GM19324 (cell line): ENCODE measurements around the gene HES1.
A peak's percentile ranks its signal among the peaks of the same experiment; 100 is the strongest.
"Not testable (repeated sequence)": the region's sequence is repeated elsewhere in the genome, so short reads cannot be mapped to it uniquely, and the experiment has no call there.

ENCODE experiments used
- ATAC-seq: cut with Tn5 transposase; IDR thresholded peaks from one replicate; pipeline ENCODE4 v1.9.1; 2021; ENCODE audit warnings: mild to moderate bottlenecking, moderate library complexity; ENCODE audit not compliant: unreplicated experiment, low FRiP score

The HES1 gene

GRCh38 chr3:194124193-194124592 is 11.8 kb upstream of the HES1 start:
- ATAC-seq, result no peak

- no peak for ATAC-seq
These were observed 10.5 kb upstream of the HES1 start for GRCh38 chr3:194125442-194125841.

GRCh38 chr3:194126790-194127189 is 9.2 kb upstream of the HES1 start:
- ATAC-seq, result no peak

GRCh38 chr3:194128202-194128918 is 7.6 kb upstream of the HES1 start:
- ATAC-seq, result no peak

GRCh38 chr3:194128919-194129295 is 7.0 kb upstream of the HES1 start:
- ATAC-seq, result not testable (repeated sequence)

- no peak for ATAC-seq
These were observed 6.3 kb upstream of the HES1 start for GRCh38 chr3:194129581-194130133.

GRCh38 chr3:194130188-194130587 is 5.8 kb upstream of the HES1 start:
- no peak for ATAC-seq

GRCh38 chr3:194130807-194131589 is 5.0 kb upstream of the HES1 start:
- ATAC-seq, result peak; percentile 38

- no peak for ATAC-seq
These were observed 3.3 kb upstream of the HES1 start for GRCh38 chr3:194132465-194133286.

GRCh38 chr3:194133661-194134230 is 2.2 kb upstream of the HES1 start:
- no peak for ATAC-seq

GRCh38 chr3:194134231-194134756 is 1.7 kb upstream of the HES1 start:
- peak; percentile 25 for ATAC-seq

- peak; percentile 42 for ATAC-seq
These were observed 1.0 kb upstream of the HES1 start for GRCh38 chr3:194134757-194135515.

- ATAC-seq, result no peak
These were observed 487 bp upstream of the HES1 start for GRCh38 chr3:194135516-194135805.

GRCh38 chr3:194136519-194137007 is 615 bp downstream of the HES1 start:
- no peak for ATAC-seq

GRCh38 chr3:194137008-194137505 is 1.1 kb downstream of the HES1 start:
- ATAC-seq, result no peak

GRCh38 chr3:194137506-194138474 is 1.8 kb downstream of the HES1 start:
- ATAC-seq, result peak; percentile 48

- no peak for ATAC-seq
These were observed 2.8 kb downstream of the HES1 start for GRCh38 chr3:194138732-194139070.

GRCh38 chr3:194139071-194139813 is 3.3 kb downstream of the HES1 start:
- no peak for ATAC-seq
